ENCODE measurements around the gene LUC7L2. TPM values are rescaled to one million over a fixed set of nuclear protein-coding genes. Genes with fewer than 3 reads are reported as not detected.

The LUC7L2 gene
- total and polyA plus RNA-seq, 9 of the 15 experiments (the other 6 are each of a cell fraction or from before 2014, with no cell fraction given), result 56.1 to 207 (median 141) TPM

DNA sequence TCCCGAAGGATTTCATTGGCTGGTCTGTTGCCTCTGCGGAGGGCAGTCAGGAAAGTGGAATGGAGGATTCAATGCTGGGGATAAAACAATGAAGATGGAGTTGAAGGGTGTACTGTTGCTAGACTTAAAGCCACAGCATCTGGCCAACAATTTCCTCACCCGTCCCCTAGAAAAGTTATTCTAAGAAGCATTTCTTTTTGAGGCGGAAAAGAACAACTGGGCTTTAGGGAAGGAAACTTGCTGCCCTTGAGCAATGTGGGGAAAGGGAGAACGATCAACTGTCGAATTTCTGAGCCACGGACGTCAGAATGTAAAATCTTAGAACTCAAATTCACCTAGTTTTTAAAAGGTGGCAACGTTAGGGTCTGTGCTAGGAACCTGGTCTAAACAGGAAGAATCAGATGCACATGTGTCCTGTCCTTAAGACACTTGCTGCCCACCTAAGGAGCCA is 17.9 kb upstream of the LUC7L2 start (continued):
- TF ChIP-seq, protein P1, sequence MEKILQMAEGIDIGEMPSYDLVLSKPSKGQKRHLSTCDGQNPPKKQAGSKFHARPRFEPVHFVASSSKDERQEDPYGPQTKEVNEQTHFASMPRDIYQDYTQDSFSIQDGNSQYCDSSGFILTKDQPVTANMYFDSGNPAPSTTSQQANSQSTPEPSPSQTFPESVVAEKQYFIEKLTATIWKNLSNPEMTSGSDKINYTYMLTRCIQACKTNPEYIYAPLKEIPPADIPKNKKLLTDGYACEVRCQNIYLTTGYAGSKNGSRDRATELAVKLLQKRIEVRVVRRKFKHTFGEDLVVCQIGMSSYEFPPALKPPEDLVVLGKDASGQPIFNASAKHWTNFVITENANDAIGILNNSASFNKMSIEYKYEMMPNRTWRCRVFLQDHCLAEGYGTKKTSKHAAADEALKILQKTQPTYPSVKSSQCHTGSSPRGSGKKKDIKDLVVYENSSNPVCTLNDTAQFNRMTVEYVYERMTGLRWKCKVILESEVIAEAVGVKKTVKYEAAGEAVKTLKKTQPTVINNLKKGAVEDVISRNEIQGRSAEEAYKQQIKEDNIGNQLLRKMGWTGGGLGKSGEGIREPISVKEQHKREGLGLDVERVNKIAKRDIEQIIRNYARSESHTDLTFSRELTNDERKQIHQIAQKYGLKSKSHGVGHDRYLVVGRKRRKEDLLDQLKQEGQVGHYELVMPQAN (IDR thresholded peaks at IDR 0.05; ENCODE audit: borderline replicate concordance), result 0 out of 2 replicates have a peak, but pooled peaks have one; percentile 1
- TF ChIP-seq STAG1 (CRISPR knock-in tag; IDR thresholded peaks at IDR 0.05; ENCODE audit: borderline replicate concordance) (no peak), NR2F6 (CRISPR knock-in tag; IDR thresholded peaks at IDR 0.05) (peak; percentile 28; the same call in 1 of the 2 replicates), CEBPB (tag; IDR thresholded peaks at IDR 0.05) (no peak; the same call in 1 of the 2 replicates), TCF3 (CRISPR knock-in tag; IDR thresholded peaks at IDR 0.05) (no peak), MCM7 (IDR thresholded peaks at IDR 0.05) (no peak), SREBF2 (CRISPR knock-in tag; IDR thresholded peaks at IDR 0.05) (no peak), ZEB2 (IDR thresholded peaks at IDR 0.05) (no peak), ETV5 (CRISPR knock-in tag; IDR thresholded peaks at IDR 0.05; ENCODE audit: low read depth) (no peak)
- TF ChIP-seq, protein P2, sequence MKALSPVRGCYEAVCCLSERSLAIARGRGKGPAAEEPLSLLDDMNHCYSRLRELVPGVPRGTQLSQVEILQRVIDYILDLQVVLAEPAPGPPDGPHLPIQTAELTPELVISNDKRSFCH (CRISPR knock-in tag; IDR thresholded peaks at IDR 0.05), result no peak
- TF ChIP-seq, protein P2 (tag; IDR thresholded peaks at IDR 0.05), result no peak
- TF ChIP-seq, protein P3, sequence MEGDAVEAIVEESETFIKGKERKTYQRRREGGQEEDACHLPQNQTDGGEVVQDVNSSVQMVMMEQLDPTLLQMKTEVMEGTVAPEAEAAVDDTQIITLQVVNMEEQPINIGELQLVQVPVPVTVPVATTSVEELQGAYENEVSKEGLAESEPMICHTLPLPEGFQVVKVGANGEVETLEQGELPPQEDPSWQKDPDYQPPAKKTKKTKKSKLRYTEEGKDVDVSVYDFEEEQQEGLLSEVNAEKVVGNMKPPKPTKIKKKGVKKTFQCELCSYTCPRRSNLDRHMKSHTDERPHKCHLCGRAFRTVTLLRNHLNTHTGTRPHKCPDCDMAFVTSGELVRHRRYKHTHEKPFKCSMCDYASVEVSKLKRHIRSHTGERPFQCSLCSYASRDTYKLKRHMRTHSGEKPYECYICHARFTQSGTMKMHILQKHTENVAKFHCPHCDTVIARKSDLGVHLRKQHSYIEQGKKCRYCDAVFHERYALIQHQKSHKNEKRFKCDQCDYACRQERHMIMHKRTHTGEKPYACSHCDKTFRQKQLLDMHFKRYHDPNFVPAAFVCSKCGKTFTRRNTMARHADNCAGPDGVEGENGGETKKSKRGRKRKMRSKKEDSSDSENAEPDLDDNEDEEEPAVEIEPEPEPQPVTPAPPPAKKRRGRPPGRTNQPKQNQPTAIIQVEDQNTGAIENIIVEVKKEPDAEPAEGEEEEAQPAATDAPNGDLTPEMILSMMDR (IDR thresholded peaks at IDR 0.05 in 2 of 3, conservative IDR thresholded peaks at IDR 0.05 in 1 of 3; ENCODE audit: insufficient read depth in 2 of 3, low read depth in 1 of 3, low read length in 3 of 3), result no peak
- TF ChIP-seq, protein P4, sequence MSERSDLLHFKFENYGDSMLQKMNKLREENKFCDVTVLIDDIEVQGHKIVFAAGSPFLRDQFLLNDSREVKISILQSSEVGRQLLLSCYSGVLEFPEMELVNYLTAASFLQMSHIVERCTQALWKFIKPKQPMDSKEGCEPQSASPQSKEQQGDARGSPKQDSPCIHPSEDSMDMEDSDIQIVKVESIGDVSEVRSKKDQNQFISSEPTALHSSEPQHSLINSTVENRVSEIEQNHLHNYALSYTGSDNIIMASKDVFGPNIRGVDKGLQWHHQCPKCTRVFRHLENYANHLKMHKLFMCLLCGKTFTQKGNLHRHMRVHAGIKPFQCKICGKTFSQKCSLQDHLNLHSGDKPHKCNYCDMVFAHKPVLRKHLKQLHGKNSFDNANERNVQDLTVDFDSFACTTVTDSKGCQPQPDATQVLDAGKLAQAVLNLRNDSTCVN (CRISPR knock-in tag; IDR thresholded peaks at IDR 0.05), result 0 out of 2 replicates have a peak, but pooled peaks have one; percentile 4
- TF ChIP-seq, protein P5, sequence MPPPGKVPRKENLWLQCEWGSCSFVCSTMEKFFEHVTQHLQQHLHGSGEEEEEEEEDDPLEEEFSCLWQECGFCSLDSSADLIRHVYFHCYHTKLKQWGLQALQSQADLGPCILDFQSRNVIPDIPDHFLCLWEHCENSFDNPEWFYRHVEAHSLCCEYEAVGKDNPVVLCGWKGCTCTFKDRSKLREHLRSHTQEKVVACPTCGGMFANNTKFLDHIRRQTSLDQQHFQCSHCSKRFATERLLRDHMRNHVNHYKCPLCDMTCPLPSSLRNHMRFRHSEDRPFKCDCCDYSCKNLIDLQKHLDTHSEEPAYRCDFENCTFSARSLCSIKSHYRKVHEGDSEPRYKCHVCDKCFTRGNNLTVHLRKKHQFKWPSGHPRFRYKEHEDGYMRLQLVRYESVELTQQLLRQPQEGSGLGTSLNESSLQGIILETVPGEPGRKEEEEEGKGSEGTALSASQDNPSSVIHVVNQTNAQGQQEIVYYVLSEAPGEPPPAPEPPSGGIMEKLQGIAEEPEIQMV (tag; conservative IDR thresholded peaks at IDR 0.05; ENCODE audit: low read depth), result no peak
